HepG2 (cell line): ENCODE results near the gene RAB34. TPM values are rescaled to one million over a fixed set of nuclear protein-coding genes. Genes with fewer than 3 reads are reported as not detected.

Experiments used
- CSRNP1 ChIP-seq: sonication (generic); formaldehyde crosslinking; IDR thresholded peaks from 2 replicates; pipeline ENCODE4 v1.8.1; 2023; ENCODE audit warnings: mild to moderate bottlenecking, missing genetic modification reagents
- GABPA ChIP-seq, 2 experiments: IDR thresholded peaks; 2 replicates each; pipeline ENCODE4 v1.6.1; 2011 to 2016; ENCODE audit warnings: low read depth in 2 of 2, low read length in 1 of 2, missing biosample characterization in 1 of 2, missing genetic modification characterization in 1 of 2
- GABPB1 ChIP-seq: IDR thresholded peaks from 2 replicates; pipeline ENCODE4 v1.6.1; 2016; ENCODE audit warnings: mild to moderate bottlenecking, missing genetic modification reagents, moderate library complexity, missing compliant biosample characterization
- GMEB1 ChIP-seq: sonication (generic); formaldehyde crosslinking; IDR thresholded peaks from 2 replicates; pipeline ENCODE4 v1.5.1; 2020; ENCODE audit warnings: missing genetic modification reagents, mild to moderate bottlenecking, borderline replicate concordance
- GMEB2 ChIP-seq: IDR thresholded peaks from 2 replicates; pipeline ENCODE4 v1.6.1; 2016; ENCODE audit warnings: missing biosample characterization, missing genetic modification reagents, low read depth
- KDM1A ChIP-seq: IDR thresholded peaks from 2 replicates; pipeline ENCODE4 v1.6.1; 2016; ENCODE audit warnings: missing compliant biosample characterization
- MYNN ChIP-seq: sonication (generic); formaldehyde crosslinking; IDR thresholded peaks from 2 replicates; pipeline ENCODE4 v1.4.0; 2020; ENCODE audit warnings: mild to moderate bottlenecking, low read depth, missing genetic modification reagents
- NCOA1 ChIP-seq: sonication (generic); formaldehyde crosslinking; IDR thresholded peaks from 2 replicates; pipeline ENCODE4 v1.9.0; 2021; ENCODE audit warnings: missing genetic modification reagents
- NR2C2 ChIP-seq: sonication (generic); formaldehyde crosslinking; IDR thresholded peaks from 2 replicates; pipeline ENCODE4 v1.4.0; 2020; ENCODE audit warnings: missing genetic modification reagents, mild to moderate bottlenecking, moderate library complexity, borderline replicate concordance
- NR2F6 ChIP-seq, 2 experiments: IDR thresholded peaks; 2 replicates each; pipeline ENCODE4 v1.6.1; 2016; ENCODE audit warnings: antibody characterized with exemption in 1 of 2, mild to moderate bottlenecking in 1 of 2
- PATZ1 ChIP-seq: sonication (generic); formaldehyde crosslinking; IDR thresholded peaks from 2 replicates; pipeline ENCODE4 v1.4.0; 2020; ENCODE audit warnings: missing genetic modification reagents
- PBX3 ChIP-seq: sonication (generic); formaldehyde crosslinking; IDR thresholded peaks from 2 replicates; pipeline ENCODE4 v1.8.1; 2023; ENCODE audit warnings: missing genetic modification reagents, inconsistent platforms, borderline replicate concordance
- RBFOX2 ChIP-seq: fragments of 200-400 bp; formaldehyde crosslinking; IDR thresholded peaks from 2 replicates; pipeline ENCODE4 v1.6.1; 2017; ENCODE audit warnings: low read depth, mild to moderate bottlenecking, low read length
- SP1 ChIP-seq, 2 experiments: fragments of 450-650 bp in 1 of 2; sonication (generic) in 1 of 2; formaldehyde crosslinking in 1 of 2; IDR thresholded peaks; 2 replicates each; pipeline versions ENCODE4 v1.4.0 to v1.6.1; 2016 to 2020; ENCODE audit warnings: missing genetic modification reagents in 1 of 2
- THAP8 ChIP-seq: sonication (generic); formaldehyde crosslinking; IDR thresholded peaks from 2 replicates; pipeline ENCODE4 v1.5.1; 2020; ENCODE audit warnings: missing genetic modification reagents, mild to moderate bottlenecking, borderline replicate concordance
- U2AF2 ChIP-seq: fragments of 200-400 bp; formaldehyde crosslinking; IDR thresholded peaks from 2 replicates; pipeline ENCODE4 v1.6.1; 2017; ENCODE audit warnings: low read depth, mild to moderate bottlenecking, low read length
- ZFP90 ChIP-seq: sonication (generic); formaldehyde crosslinking; IDR thresholded peaks from 2 replicates; pipeline ENCODE4 v1.8.0; 2022; ENCODE audit warnings: missing genetic modification reagents, mild to moderate bottlenecking, inconsistent platforms, borderline replicate concordance
- ZNF414 ChIP-seq: sonication (generic); formaldehyde crosslinking; IDR thresholded peaks from 2 replicates; pipeline ENCODE4 v1.5.0; 2020; ENCODE audit warnings: missing genetic modification reagents
- ZNF772 ChIP-seq: sonication (generic); formaldehyde crosslinking; IDR thresholded peaks from 2 replicates; pipeline ENCODE4 v1.5.0; 2020; ENCODE audit warnings: mild to moderate bottlenecking, missing genetic modification reagents
- polyA plus RNA-seq, 8 experiments: library from polyadenylated mRNA; depleted of rRNA in 3 of 8; stranded (reverse) in 7 of 8; unstranded in 1 of 8; fragments of >200 nt; fragmentation: Illumina TruSeq in 4 of 8; extraction: Trizol in 4 of 8; gene quantifications; 2 replicates each; pipeline versions ENCODE4 v1.2.1 to v1.2.3, GENCODE V29; 2011 to 2016; ENCODE audit warnings: low read depth in 4 of 8, missing spikeins in 1 of 8, mixed read lengths in 1 of 8; ENCODE audit not compliant: insufficient read depth in 1 of 8
- total RNA-seq, 5 experiments: library from RNA; depleted of rRNA; stranded (reverse); fragments of >200 nt; fragmentation: Illumina TruSeq; extraction: Trizol; gene quantifications; 2 replicates each; pipeline ENCODE4 v1.2.3, GENCODE V29; 2016; ENCODE audit warnings: low read depth in 1 of 5

RAB34 gene
- total and polyA plus RNA-seq, 2 of the 13 experiments (the other 11 are each of a cell fraction or from before 2014, with no cell fraction given) = 0.49 TPM; not detected in 1

GRCh38 chr17:28726226-28726626 lies 8.6 kb upstream of the RAB34 start, which contains the start of gene TLCD1 (continued):
- no peak for TF ChIP-seq GABPA (IDR thresholded peaks at IDR 0.05; ENCODE audit: low read depth, low read length)
- TF ChIP-seq GABPA (CRISPR knock-in tag; IDR thresholded peaks at IDR 0.05; ENCODE audit: low read depth) = no peak
- TF ChIP-seq GABPB1 (CRISPR knock-in tag) = no peak
- 0 out of 2 replicates have a peak, but pooled peaks have one; percentile 36 for TF ChIP-seq RBFOX2
- no peak for TF ChIP-seq GMEB1 (CRISPR knock-in tag)
- no peak for TF ChIP-seq CSRNP1
- TF ChIP-seq NR2C2 = 0 out of 2 replicates have a peak, but pooled peaks have one; percentile 21
- TF ChIP-seq ZFP90 (CRISPR knock-in tag) = no peak
- no peak for TF ChIP-seq NCOA1 (CRISPR knock-in tag)
- TF ChIP-seq PBX3 (CRISPR knock-in tag) = 0 out of 2 replicates have a peak, but pooled peaks have one; percentile 10
- 0 out of 2 replicates have a peak, but pooled peaks have one; percentile 13 for TF ChIP-seq ZNF414 (CRISPR knock-in tag)
- TF ChIP-seq PATZ1 (CRISPR knock-in tag) = 0 out of 2 replicates have a peak, but pooled peaks have one; percentile 6
- no peak for TF ChIP-seq U2AF2
- 0 out of 2 replicates have a peak, but pooled peaks have one; percentile 2 for TF ChIP-seq THAP8 (CRISPR knock-in tag)
- no peak for TF ChIP-seq SP1 (IDR thresholded peaks at IDR 0.05)
- 0 out of 2 replicates have a peak, but pooled peaks have one; percentile 4 for TF ChIP-seq SP1 (CRISPR knock-in tag; IDR thresholded peaks at IDR 0.05)
- no peak for TF ChIP-seq KDM1A (CRISPR knock-in tag)
- no peak for TF ChIP-seq MYNN (CRISPR knock-in tag)
- no peak for TF ChIP-seq NR2F6 (IDR thresholded peaks at IDR 0.05)
- TF ChIP-seq NR2F6 (CRISPR knock-in tag; IDR thresholded peaks at IDR 0.05) = no peak
- TF ChIP-seq ZNF772 (CRISPR knock-in tag) = peak; percentile 1; the same call in 1 of the 2 replicates
- no peak for TF ChIP-seq GMEB2 (CRISPR knock-in tag)
